DND-41 (cell line): ENCODE measurements around the gene PDZRN3.

Source experiments
- ATAC-seq: fragments of 200-7000 bp; cut with Tn5 transposase; 3 replicates; pipeline ENCODE4 v1.9.1; 2021; ENCODE audit warnings: low read depth; ENCODE audit not compliant: insufficient read depth
- DNase-seq: peaks from one replicate; pipeline ENCODE4 v3.0.0-alpha.2; 2020
- H2AFZ ChIP-seq: 2 replicates; pipeline ENCODE4 v1.6.0; 2012; ENCODE audit warnings: low read depth, low read length
- H3K27ac ChIP-seq: 2 replicates; pipeline ENCODE4 v1.5.1; 2012; ENCODE audit warnings: low read length, inconsistent platforms
- H3K27me3 ChIP-seq: fragments of 200-600 bp; sonication (generic); 2 replicates; pipeline ENCODE4 v1.6.0; 2012; ENCODE audit warnings: low read length, mild to moderate bottlenecking, inconsistent platforms; ENCODE audit not compliant: insufficient read depth, poor library complexity
- H3K36me3 ChIP-seq: 2 replicates; pipeline ENCODE4 v1.5.1; 2012; ENCODE audit warnings: low read length, inconsistent platforms; ENCODE audit not compliant: insufficient read depth
- H3K4me1 ChIP-seq: 2 replicates; pipeline ENCODE4 v1.5.1; 2012; ENCODE audit warnings: mild to moderate bottlenecking, low read length; ENCODE audit not compliant: insufficient read depth
- H3K4me2 ChIP-seq: 2 replicates; pipeline ENCODE4 v1.6.0; 2012; ENCODE audit warnings: mild to moderate bottlenecking, moderate library complexity, low read length, inconsistent platforms; ENCODE audit not compliant: insufficient read depth
- H3K4me3 ChIP-seq, 2 experiments: fragments of 200-600 bp in 1 of 2; shearing (Covaris generic) in 1 of 2; 2 replicates each; pipeline ENCODE4 v1.5.1; 2012 to 2016; ENCODE audit warnings: inconsistent platforms in 2 of 2, low read length in 2 of 2, mild to moderate bottlenecking in 2 of 2, low read depth in 1 of 2, moderate library complexity in 1 of 2
- H3K79me2 ChIP-seq: 2 replicates; pipeline ENCODE4 v1.6.0; 2012; ENCODE audit warnings: low read length, inconsistent platforms; ENCODE audit not compliant: insufficient read depth
- H3K9ac ChIP-seq: 2 replicates; pipeline ENCODE4 v1.6.0; 2012; ENCODE audit warnings: low read depth, mild to moderate bottlenecking, inconsistent platforms, low read length, moderate library complexity
- H3K9me3 ChIP-seq: 2 replicates; pipeline ENCODE4 v1.5.1; 2012; ENCODE audit warnings: low read length, moderate library complexity, mild to moderate bottlenecking, inconsistent platforms; ENCODE audit not compliant: insufficient read depth, severe bottlenecking
- H4K20me1 ChIP-seq: 2 replicates; pipeline ENCODE4 v1.6.0; 2012; ENCODE audit warnings: low read length; ENCODE audit not compliant: insufficient read depth
- EZH2 ChIP-seq: IDR thresholded peaks from 3 replicates; pipeline ENCODE4 v1.6.1; 2012; ENCODE audit warnings: borderline replicate concordance, low read depth, mild to moderate bottlenecking, moderate library complexity, low read length, inconsistent platforms; ENCODE audit not compliant: severe bottlenecking
- TF ChIP-seq, protein P1 (sequence below): IDR thresholded peaks from 2 replicates; pipeline ENCODE4 v1.5.1; 2012; ENCODE audit warnings: borderline replicate concordance, low read length, moderate library complexity, mild to moderate bottlenecking; ENCODE audit not compliant: poor library complexity, severe bottlenecking; ENCODE audit errors: extremely low read depth

The PDZRN3 gene

DNA sequence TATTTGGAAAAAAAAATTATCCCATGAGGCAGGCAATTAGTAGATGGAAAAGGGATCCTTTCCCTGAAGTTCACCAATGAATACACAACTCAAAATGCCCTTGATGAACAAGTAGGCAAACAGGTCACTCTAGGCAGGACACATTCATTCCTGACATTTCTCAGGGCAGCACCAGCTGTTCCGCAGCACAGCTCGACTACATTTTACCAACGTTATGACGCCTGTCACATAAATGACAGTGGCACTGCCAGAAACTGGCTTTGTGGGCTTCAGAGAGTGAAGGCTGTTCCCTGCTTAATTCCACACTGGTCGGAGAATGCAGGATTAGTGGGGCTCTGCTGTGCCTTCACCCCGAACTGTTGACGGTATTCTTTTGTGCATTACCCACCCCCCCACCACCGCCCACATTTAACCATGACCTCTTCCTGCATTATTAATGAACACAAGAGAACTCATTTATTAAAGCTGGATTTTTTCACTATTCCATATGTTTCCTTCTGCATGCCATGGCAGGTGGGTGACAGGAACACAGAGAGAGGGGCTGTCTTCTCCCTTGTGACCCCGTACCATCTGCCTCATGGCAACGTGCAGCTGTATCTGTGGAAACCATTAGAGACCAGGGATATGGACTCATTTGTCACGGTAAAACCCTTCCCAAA is 197.6 kb downstream of the PDZRN3 start:
- Histone ChIP-seq H3K27me3 (peaks cover 8% of the 10 kb centered on the region), H3K79me2 (no peaks in the 10 kb centered on the region), H2AFZ (no peak overlapping the region), H3K4me3 (no peak overlapping the region), H3K27ac (no peak overlapping the region), H3K9ac (no peak overlapping the region), H3K4me1 (no peaks in the 10 kb centered on the region), H3K36me3 (no peaks in the 10 kb centered on the region), H3K4me2 (no peak overlapping the region), H4K20me1 (no peaks in the 10 kb centered on the region), H3K9me3 (no peaks in the 10 kb centered on the region)
- DNase-seq (no peak), ATAC-seq (no peak)
- TF ChIP-seq, protein P1, sequence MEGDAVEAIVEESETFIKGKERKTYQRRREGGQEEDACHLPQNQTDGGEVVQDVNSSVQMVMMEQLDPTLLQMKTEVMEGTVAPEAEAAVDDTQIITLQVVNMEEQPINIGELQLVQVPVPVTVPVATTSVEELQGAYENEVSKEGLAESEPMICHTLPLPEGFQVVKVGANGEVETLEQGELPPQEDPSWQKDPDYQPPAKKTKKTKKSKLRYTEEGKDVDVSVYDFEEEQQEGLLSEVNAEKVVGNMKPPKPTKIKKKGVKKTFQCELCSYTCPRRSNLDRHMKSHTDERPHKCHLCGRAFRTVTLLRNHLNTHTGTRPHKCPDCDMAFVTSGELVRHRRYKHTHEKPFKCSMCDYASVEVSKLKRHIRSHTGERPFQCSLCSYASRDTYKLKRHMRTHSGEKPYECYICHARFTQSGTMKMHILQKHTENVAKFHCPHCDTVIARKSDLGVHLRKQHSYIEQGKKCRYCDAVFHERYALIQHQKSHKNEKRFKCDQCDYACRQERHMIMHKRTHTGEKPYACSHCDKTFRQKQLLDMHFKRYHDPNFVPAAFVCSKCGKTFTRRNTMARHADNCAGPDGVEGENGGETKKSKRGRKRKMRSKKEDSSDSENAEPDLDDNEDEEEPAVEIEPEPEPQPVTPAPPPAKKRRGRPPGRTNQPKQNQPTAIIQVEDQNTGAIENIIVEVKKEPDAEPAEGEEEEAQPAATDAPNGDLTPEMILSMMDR: no peak
- no peak for TF ChIP-seq EZH2

DNA sequence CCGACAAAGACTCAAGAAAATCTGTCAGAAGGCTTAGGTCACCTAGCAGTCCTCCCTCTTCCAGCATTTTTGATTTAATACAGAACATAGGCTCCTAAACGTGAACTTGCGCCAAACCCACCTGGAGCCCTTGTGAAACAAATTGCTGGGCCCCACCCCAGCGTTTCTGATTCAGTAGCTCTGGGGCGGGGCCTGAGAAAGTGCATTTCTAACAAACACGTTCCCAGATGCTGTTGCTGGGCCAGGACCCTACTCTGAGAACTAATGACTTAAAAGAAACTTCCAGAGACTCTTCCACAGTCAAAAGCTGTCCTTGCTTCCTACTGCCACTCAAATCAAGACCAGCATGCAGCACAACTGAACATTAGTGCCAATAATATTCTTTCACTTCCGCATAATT is 198.1 kb downstream of the PDZRN3 start:
- no peak overlapping the region for H2AFZ ChIP-seq
- TF ChIP-seq, protein P1: no peak
- no peak for TF ChIP-seq EZH2
- no peak for DNase-seq
- H3K4me2 ChIP-seq: no peak overlapping the region
- peaks cover 8% of the 10 kb centered on the region for H3K27me3 ChIP-seq
- no peaks in the 10 kb centered on the region for H3K4me1 ChIP-seq
- no peak for ATAC-seq
- H3K4me3 ChIP-seq: no peak overlapping the region
- no peak overlapping the region for H3K27ac ChIP-seq
- H3K9ac ChIP-seq: no peak overlapping the region
- no peaks in the 10 kb centered on the region for H3K36me3 ChIP-seq
- H3K9me3 ChIP-seq: no peaks in the 10 kb centered on the region
- no peaks in the 10 kb centered on the region for H3K79me2 ChIP-seq
- H4K20me1 ChIP-seq: no peaks in the 10 kb centered on the region

DNA sequence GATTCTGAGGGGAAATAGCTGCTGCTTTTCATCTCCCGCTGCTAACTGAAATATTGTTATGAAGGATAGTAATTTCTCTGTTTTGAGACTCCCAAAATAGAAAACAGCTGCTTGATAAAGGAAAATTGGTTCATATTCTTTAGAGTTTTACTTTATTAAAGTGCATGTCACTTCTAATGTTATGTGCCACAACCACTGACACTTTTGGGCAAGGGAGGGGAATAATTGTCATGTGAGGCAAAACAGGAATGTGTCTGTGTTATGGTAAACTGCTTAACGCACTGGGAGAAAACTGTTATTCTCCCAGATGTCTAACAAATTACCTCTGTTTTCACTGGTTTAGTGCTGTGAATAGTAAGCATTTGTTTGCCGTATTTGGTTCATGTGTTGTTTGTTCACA is 201.6 kb downstream of the PDZRN3 start:
- Histone ChIP-seq H3K4me3 (no peak overlapping the region), H3K9me3 (no peaks in the 10 kb centered on the region), H3K4me1 (no peaks in the 10 kb centered on the region), H3K4me2 (no peak overlapping the region), H3K27ac (no peak overlapping the region), H3K27me3 (peaks cover 1% of the 10 kb centered on the region), H2AFZ (no peak overlapping the region), H3K79me2 (no peaks in the 10 kb centered on the region), H3K36me3 (no peaks in the 10 kb centered on the region), H4K20me1 (no peaks in the 10 kb centered on the region), H3K9ac (no peak overlapping the region)
- DNase-seq (no peak), ATAC-seq (no peak)
- no peak for TF ChIP-seq EZH2
- TF ChIP-seq, protein P1: no peak

DNA sequence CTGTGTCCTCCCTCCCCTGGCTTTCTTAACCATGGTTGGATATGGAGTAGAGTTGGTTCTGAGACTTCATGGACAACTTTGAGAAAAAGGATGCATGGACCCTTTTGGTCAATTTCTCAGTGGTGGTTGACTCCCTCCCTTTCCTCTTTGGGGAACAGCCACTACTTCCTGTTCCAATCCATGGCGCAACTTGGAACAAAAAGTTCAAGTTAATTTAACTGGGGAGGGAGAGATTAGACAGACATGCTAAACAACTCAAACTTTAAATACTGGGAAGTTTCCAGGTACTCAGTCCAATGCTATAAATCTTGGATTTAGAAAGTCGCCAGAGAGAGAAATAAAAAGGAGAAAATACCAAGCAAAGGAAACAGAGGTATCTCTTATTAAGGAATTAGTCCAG is 202.2 kb downstream of the PDZRN3 start:
- H3K79me2 ChIP-seq: no peaks in the 10 kb centered on the region
- H3K27me3 ChIP-seq: no peaks in the 10 kb centered on the region
- no peaks in the 10 kb centered on the region for H4K20me1 ChIP-seq
- no peak overlapping the region for H3K4me2 ChIP-seq
- ATAC-seq (no peak), DNase-seq (no peak)
- TF ChIP-seq EZH2: no peak
- TF ChIP-seq, protein P1: no peak
- no peaks in the 10 kb centered on the region for H3K9me3 ChIP-seq
- H2AFZ ChIP-seq: no peak overlapping the region
- H3K4me1 ChIP-seq: no peaks in the 10 kb centered on the region
- no peak overlapping the region for H3K27ac ChIP-seq
- no peak overlapping the region for H3K9ac ChIP-seq
- no peaks in the 10 kb centered on the region for H3K36me3 ChIP-seq
- no peak overlapping the region for H3K4me3 ChIP-seq
